ENCODE measurements around the gene TSPO2. TPM values are rescaled to one million over a fixed set of nuclear protein-coding genes. Genes with fewer than 3 reads are reported as not detected.

The TSPO2 gene
- total and polyA plus RNA-seq, 2 of the 4 experiments (the other 2 are of a cell fraction): not detected

DNA sequence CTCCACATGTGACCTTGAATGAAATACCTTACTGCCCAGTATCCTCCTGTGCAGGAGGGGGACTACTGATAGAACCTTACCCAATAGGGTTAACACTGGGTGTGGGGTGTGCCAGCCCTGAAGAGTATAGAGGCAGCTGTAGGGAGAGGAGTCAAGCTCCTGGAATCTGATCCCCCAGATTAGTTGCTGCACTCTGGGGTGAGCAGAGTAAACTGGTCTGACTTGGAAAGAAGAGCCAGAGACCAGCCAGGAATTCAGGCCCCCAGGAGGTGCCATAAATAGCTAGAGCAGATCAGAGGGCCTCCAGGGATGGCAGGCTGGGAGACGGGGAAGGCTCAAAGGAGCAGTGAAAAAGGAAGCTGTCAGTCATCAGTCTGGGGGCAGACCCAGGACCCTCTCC lies 7.3 kb downstream of the TSPO2 start:
- Histone ChIP-seq H3K23ac (ENCODE audit: low read depth, low read length) (no peak overlapping the region), H3K18ac (ENCODE audit: low read depth, low read length) (no peak overlapping the region), H3K27ac (ENCODE audit: insufficient read depth, low read length) (no peak overlapping the region), H3K36me3 (ENCODE audit: control insufficient read depth, insufficient read depth, low read length) (no peaks in the 10 kb centered on the region), H4K8ac (ENCODE audit: low read depth in 2 of 2, low read length in 2 of 2) (no peak overlapping the region), H2AK9ac (replicated peaks; ENCODE audit: low read depth, low read length, poor library complexity) (no peak overlapping the region), H3K4me1 (ENCODE audit: control insufficient read depth, insufficient read depth, low read length) (no peaks in the 10 kb centered on the region), H3K9ac (ENCODE audit: low read depth, low read length) (no peak overlapping the region), H3K79me1 (ENCODE audit: low read depth in 1 of 2, low read length in 2 of 2) (no peaks in the 10 kb centered on the region), H3K4me3 (ENCODE audit: insufficient read depth, low read depth, low read length) (no peak overlapping the region), H4K20me1 (ENCODE audit: insufficient read depth, low read length) (no peaks in the 10 kb centered on the region), H4K5ac (ENCODE audit: low read depth, low read length) (no peak overlapping the region), H3K4ac (ENCODE audit: low read depth, low read length) (no peak overlapping the region), H4K91ac (ENCODE audit: insufficient read depth, low read depth, low read length) (no peak overlapping the region), H2AK5ac (ENCODE audit: low read depth, low read length) (no peak overlapping the region), H3K9me3 (ENCODE audit: control insufficient read depth, insufficient read depth, low read length) (no peaks in the 10 kb centered on the region), H3K56ac (ENCODE audit: extremely low read depth, insufficient read depth, low read length) (no peak overlapping the region), H3K4me2 (ENCODE audit: low read depth, low read length) (no peak overlapping the region), H2BK20ac (ENCODE audit: low read depth, low read length) (no peak overlapping the region), H2AFZ (replicated peaks; ENCODE audit: low read length, poor library complexity) (no peak overlapping the region), H3K27me3 (ENCODE audit: control insufficient read depth, insufficient read depth, low read length) (peaks cover 16% of the 10 kb centered on the region), H3K14ac (replicated peaks; ENCODE audit: low read depth, low read length) (no peak overlapping the region), H2BK5ac (ENCODE audit: low read depth, low read length, poor library complexity, severe bottlenecking) (no peak overlapping the region), H2BK15ac (ENCODE audit: low read depth, low read length) (no peak overlapping the region), H2BK120ac (ENCODE audit: low read depth, low read length) (no peak overlapping the region), H3K9me1 (ENCODE audit: insufficient read depth, low read length) (0 out of 2 replicates have a peak, but pooled peaks cover 4% of the 10 kb centered on the region)
- dilution Hi-C loops (cut with HindIII; ENCODE audit: low sequenced_read_pairs, unreplicated experiment) (no loop called here), intact Hi-C loops (cut with micrococcal nuclease) (no loop called here), in situ Hi-C loops (cut with MboI; ENCODE audit: low sequenced_read_pairs) (loop anchor here (25.0 kb wide), 2 partner anchors 1062 to 1687 kb away; no protein-coding TSS in a partner anchor)
- CTCF ChIA-PET: no interaction called here
- POLR2A ChIA-PET (ENCODE audit: unreplicated experiment): no interaction called here
- no CpG with 5 or more reads among the region's 1 CpG for WGBS, 2 experiments (ENCODE audit: extremely low coverage in 2 of 2, insufficient read length in 1 of 2)
- BruUV-seq (replicated peaks): no TSS peak
- TF ChIP-seq FOS (IDR thresholded peaks at IDR 0.05; ENCODE audit: low read depth, low read length) (no peak), MXI1 (IDR thresholded peaks at IDR 0.05; ENCODE audit: borderline replicate concordance, low read depth, low read length) (no peak), USF2 (IDR thresholded peaks at IDR 0.05; ENCODE audit: low read depth, low read length) (no peak), MAFK (IDR thresholded peaks at IDR 0.05; ENCODE audit: low read depth, low read length) (no peak), CEBPB (IDR thresholded peaks at IDR 0.05; ENCODE audit: low read depth, low read length) (no peak), SMC3 (IDR thresholded peaks at IDR 0.05; ENCODE audit: low read depth, low read length) (no peak), CTCF (conservative IDR thresholded peaks at IDR 0.05; ENCODE audit: low read depth, low read length) (no peak), CHD1 (IDR thresholded peaks at IDR 0.05; ENCODE audit: low read depth, low read length) (no peak), RFX5 (IDR thresholded peaks at IDR 0.05; ENCODE audit: low read depth, low read length) (no peak), ELK1 (IDR thresholded peaks at IDR 0.05; ENCODE audit: borderline replicate concordance, low read depth, low read length) (no peak), NFE2L2 (IDR thresholded peaks at IDR 0.05; ENCODE audit: low read depth, low read length) (no peak), RCOR1 (IDR thresholded peaks at IDR 0.05; ENCODE audit: insufficient replicate concordance, low read length) (no peak), RAD21 (IDR thresholded peaks at IDR 0.05; ENCODE audit: low read length) (no peak), MAZ (IDR thresholded peaks at IDR 0.05; ENCODE audit: borderline replicate concordance, low read depth, low read length) (no peak), POLR2A (IDR thresholded peaks at IDR 0.05; ENCODE audit: low read depth, low read length) (no peak), BHLHE40 (IDR thresholded peaks at IDR 0.05; ENCODE audit: low read depth, low read length) (no peak)
- peak; percentile 59 for ATAC-seq (ENCODE audit: low read depth)
- no peak for DNase-seq
